NB4 (cell line): ENCODE data around the gene PHF20.

Source experiments
- MYC ChIP-seq: IDR thresholded peaks from 2 replicates; pipeline ENCODE4 v1.6.1; 2011; ENCODE audit warnings: low read depth, low read length
- POLR2A ChIP-seq: IDR thresholded peaks from 2 replicates; pipeline ENCODE4 v1.6.1; 2011; ENCODE audit warnings: mild to moderate bottlenecking; ENCODE audit not compliant: insufficient read length; ENCODE audit errors: extremely low read depth
- TF ChIP-seq, protein P1 (sequence below): IDR thresholded peaks from one replicate; pipeline ENCODE4 v1.5.1; 2012; ENCODE audit warnings: low read depth, low read length
- TF ChIP-seq, protein P2 (sequence below): IDR thresholded peaks from 2 replicates; pipeline ENCODE4 v1.6.1; 2011; ENCODE audit warnings: low read depth, low read length

DNA sequence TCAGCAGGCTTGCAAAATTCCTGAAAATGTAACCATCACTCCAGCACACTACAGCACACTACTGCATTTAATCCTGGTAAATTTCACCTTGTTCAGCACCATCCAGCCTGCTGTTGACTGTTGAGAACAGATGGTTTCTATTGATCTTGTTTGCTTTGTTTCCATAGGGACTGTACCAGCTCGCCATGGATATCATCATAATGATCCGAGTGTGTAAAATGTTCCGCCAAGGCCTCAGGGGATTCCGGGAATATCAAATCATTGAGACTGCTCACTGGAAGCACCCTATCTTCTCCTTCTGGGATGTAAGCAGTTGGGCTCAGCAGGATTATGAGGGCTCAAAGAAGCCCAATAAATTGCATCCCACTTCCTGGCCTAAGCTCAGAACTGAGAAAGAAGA, 200.6 kb downstream of the PHF20 start:
- TF ChIP-seq, protein P1, sequence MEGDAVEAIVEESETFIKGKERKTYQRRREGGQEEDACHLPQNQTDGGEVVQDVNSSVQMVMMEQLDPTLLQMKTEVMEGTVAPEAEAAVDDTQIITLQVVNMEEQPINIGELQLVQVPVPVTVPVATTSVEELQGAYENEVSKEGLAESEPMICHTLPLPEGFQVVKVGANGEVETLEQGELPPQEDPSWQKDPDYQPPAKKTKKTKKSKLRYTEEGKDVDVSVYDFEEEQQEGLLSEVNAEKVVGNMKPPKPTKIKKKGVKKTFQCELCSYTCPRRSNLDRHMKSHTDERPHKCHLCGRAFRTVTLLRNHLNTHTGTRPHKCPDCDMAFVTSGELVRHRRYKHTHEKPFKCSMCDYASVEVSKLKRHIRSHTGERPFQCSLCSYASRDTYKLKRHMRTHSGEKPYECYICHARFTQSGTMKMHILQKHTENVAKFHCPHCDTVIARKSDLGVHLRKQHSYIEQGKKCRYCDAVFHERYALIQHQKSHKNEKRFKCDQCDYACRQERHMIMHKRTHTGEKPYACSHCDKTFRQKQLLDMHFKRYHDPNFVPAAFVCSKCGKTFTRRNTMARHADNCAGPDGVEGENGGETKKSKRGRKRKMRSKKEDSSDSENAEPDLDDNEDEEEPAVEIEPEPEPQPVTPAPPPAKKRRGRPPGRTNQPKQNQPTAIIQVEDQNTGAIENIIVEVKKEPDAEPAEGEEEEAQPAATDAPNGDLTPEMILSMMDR: no peak
- TF ChIP-seq, protein P2, sequence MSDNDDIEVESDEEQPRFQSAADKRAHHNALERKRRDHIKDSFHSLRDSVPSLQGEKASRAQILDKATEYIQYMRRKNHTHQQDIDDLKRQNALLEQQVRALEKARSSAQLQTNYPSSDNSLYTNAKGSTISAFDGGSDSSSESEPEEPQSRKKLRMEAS: no peak
- TF ChIP-seq POLR2A (no peak), MYC (no peak)
